Tibial nerve (tissue), 3 donors: Measurements from ENCODE around the gene FAM193A.
A peak's percentile ranks its signal among the peaks of the same experiment; 100 is the strongest.

Experiments
- CTCF ChIP-seq, 5 experiments: fragments of 200-600 bp in 3 of 5; fragments of 450-650 bp in 2 of 5; sonication (generic) in 3 of 5; IDR thresholded peaks; one replicate each; pipeline ENCODE4 v1.5.1; 2016 to 2019; ENCODE audit warnings: antibody characterized with exemption in 5 of 5, mild to moderate bottlenecking in 3 of 5, moderate library complexity in 2 of 5
- POLR2A ChIP-seq, 2 donors: fragments of 450-650 bp; IDR thresholded peaks; one replicate each; pipeline ENCODE4 v1.6.1; 2017; ENCODE audit warnings: antibody characterized with exemption in 2 of 2, mild to moderate bottlenecking in 2 of 2, moderate library complexity in 2 of 2

- TF ChIP-seq POLR2A (IDR thresholded peaks at IDR 0.05) (peak in 1 of 2 donors; percentile 74), CTCF (IDR thresholded peaks at IDR 0.05) (peak in 2 of 5 experiments; percentile 12 to 35)
These were observed at the start of gene FAM193A for GRCh38 chr4:2536193-2537010.
